ENCODE measurements around the gene REEP3.

REEP3 gene

GRCh38 chr10:63603709-63604445 lies 82.7 kb downstream of the REEP3 start:
- Histone ChIP-seq H3K4me1 (ENCODE audit: control insufficient read depth, insufficient read depth, low read depth, low read length) (peaks cover 2% of the 10 kb centered on the region), H3K14ac (ENCODE audit: low read length in 2 of 2) (no peak overlapping the region), H2BK120ac (ENCODE audit: low read depth, low read length) (no peak overlapping the region), H2AK5ac (ENCODE audit: low read length, severe bottlenecking) (no peak overlapping the region), H2BK5ac (ENCODE audit: low read depth, low read length, poor library complexity, severe bottlenecking) (no peak overlapping the region), H3K36me3 (ENCODE audit: control insufficient read depth in 1 of 2, insufficient read depth in 2 of 2, low read depth in 1 of 2, low read length in 2 of 2) (peaks cover 4 to 24% of the 10 kb centered on the region in 2 experiments), H3K18ac (ENCODE audit: low read depth in 1 of 2, low read length in 2 of 2) (no peak overlapping the region), H3K79me1 (replicated peaks; ENCODE audit: low read length, poor library complexity, severe bottlenecking) (peaks cover 8% of the 10 kb centered on the region), H3K9me3 (ENCODE audit: control insufficient read depth, low read length) (no peaks in the 10 kb centered on the region), H4K8ac (ENCODE audit: low read length) (no peak overlapping the region), H3K4me2 (ENCODE audit: low read length, poor library complexity, severe bottlenecking) (no peak overlapping the region), H3K4ac (ENCODE audit: low read depth in 1 of 2, low read length in 2 of 2) (no peak overlapping the region), H2AFZ (ENCODE audit: low read depth, low read length) (no peak overlapping the region), H3K4me3 (ENCODE audit: insufficient read depth in 1 of 2, low read depth in 1 of 2, low read length in 2 of 2) (no peak overlapping the region), H2BK12ac (ENCODE audit: low read length in 2 of 2) (no peak overlapping the region), H2BK15ac (ENCODE audit: low read depth, poor library complexity, severe bottlenecking) (no peak overlapping the region), H4K91ac (ENCODE audit: low read length) (no peak overlapping the region), H3K23ac (ENCODE audit: low read length in 2 of 2) (no peak overlapping the region), H3K27me3 (ENCODE audit: control insufficient read depth in 1 of 2, insufficient read depth in 1 of 2, low read length in 2 of 2) (no peaks in the 10 kb centered on the region), H3K9ac (ENCODE audit: low read length) (no peak overlapping the region), H3K27ac (ENCODE audit: low read length, poor library complexity, severe bottlenecking) (no peak overlapping the region)
- peak; percentile 83 for DNase-seq
- WGBS, result 30% methylated on average over 5 of the region's 7 CpGs

GRCh38 chr10:63605197-63605967 lies 84.2 kb downstream of the REEP3 start:
- Histone ChIP-seq H3K27ac (ENCODE audit: low read length, poor library complexity, severe bottlenecking) (no peak overlapping the region), H3K9ac (ENCODE audit: low read length) (no peak overlapping the region), H3K36me3 (ENCODE audit: control insufficient read depth in 1 of 2, insufficient read depth in 2 of 2, low read depth in 1 of 2, low read length in 2 of 2) (peaks cover 4 to 14% of the 10 kb centered on the region in 2 experiments), H3K4me3 (ENCODE audit: insufficient read depth in 1 of 2, low read depth in 1 of 2, low read length in 2 of 2) (no peak overlapping the region), H3K27me3 (ENCODE audit: control insufficient read depth in 1 of 2, insufficient read depth in 1 of 2, low read length in 2 of 2) (no peaks in the 10 kb centered on the region), H3K4ac (ENCODE audit: low read depth in 1 of 2, low read length in 2 of 2) (no peak overlapping the region), H2AK5ac (ENCODE audit: low read length, severe bottlenecking) (peak overlapping the region; percentile 72), H2BK15ac (ENCODE audit: low read depth, poor library complexity, severe bottlenecking) (no peak overlapping the region), H4K91ac (ENCODE audit: low read length) (no peak overlapping the region), H2BK120ac (ENCODE audit: low read depth, low read length) (no peak overlapping the region), H3K14ac (ENCODE audit: low read length in 2 of 2) (no peak overlapping the region), H2BK12ac (ENCODE audit: low read length in 2 of 2) (no peak overlapping the region), H3K79me1 (replicated peaks; ENCODE audit: low read length, poor library complexity, severe bottlenecking) (peaks cover 9% of the 10 kb centered on the region), H3K9me3 (ENCODE audit: control insufficient read depth, low read length) (no peaks in the 10 kb centered on the region), H3K4me1 (ENCODE audit: control insufficient read depth, insufficient read depth, low read depth, low read length) (peaks cover 2% of the 10 kb centered on the region), H3K4me2 (ENCODE audit: low read length, poor library complexity, severe bottlenecking) (no peak overlapping the region), H2AFZ (ENCODE audit: low read depth, low read length) (no peak overlapping the region), H4K8ac (ENCODE audit: low read length) (no peak overlapping the region), H2BK5ac (ENCODE audit: low read depth, low read length, poor library complexity, severe bottlenecking) (no peak overlapping the region), H3K18ac (ENCODE audit: low read depth in 1 of 2, low read length in 2 of 2) (peak overlapping the region in 1 of 2 experiments; percentile 48), H3K23ac (ENCODE audit: low read length in 2 of 2) (no peak overlapping the region)
- WGBS, result 16% methylated on average over 1 of the region's 3 CpGs
- DNase-seq, result peak; percentile 12

- Histone ChIP-seq H3K79me1 (replicated peaks; ENCODE audit: low read length, poor library complexity, severe bottlenecking) (peaks cover 9% of the 10 kb centered on the region), H3K4me3 (ENCODE audit: insufficient read depth in 1 of 2, low read depth in 1 of 2, low read length in 2 of 2) (no peak overlapping the region), H3K4me2 (ENCODE audit: low read length, poor library complexity, severe bottlenecking) (no peak overlapping the region), H3K9me3 (ENCODE audit: control insufficient read depth, low read length) (no peaks in the 10 kb centered on the region), H3K36me3 (ENCODE audit: control insufficient read depth in 1 of 2, insufficient read depth in 2 of 2, low read depth in 1 of 2, low read length in 2 of 2) (peaks cover 9% of the 10 kb centered on the region in 2 experiments), H2BK12ac (ENCODE audit: low read length in 2 of 2) (no peak overlapping the region), H2BK120ac (ENCODE audit: low read depth, low read length) (no peak overlapping the region), H2BK5ac (ENCODE audit: low read depth, low read length, poor library complexity, severe bottlenecking) (no peak overlapping the region), H3K9ac (ENCODE audit: low read length) (no peak overlapping the region), H4K8ac (ENCODE audit: low read length) (no peak overlapping the region), H3K4ac (ENCODE audit: low read depth in 1 of 2, low read length in 2 of 2) (no peak overlapping the region), H2AK5ac (ENCODE audit: low read length, severe bottlenecking) (no peak overlapping the region), H3K27me3 (ENCODE audit: control insufficient read depth in 1 of 2, insufficient read depth in 1 of 2, low read length in 2 of 2) (no peaks in the 10 kb centered on the region), H3K27ac (ENCODE audit: low read length, poor library complexity, severe bottlenecking) (no peak overlapping the region), H3K23ac (ENCODE audit: low read length in 2 of 2) (no peak overlapping the region), H2AFZ (ENCODE audit: low read depth, low read length) (no peak overlapping the region), H4K91ac (ENCODE audit: low read length) (no peak overlapping the region), H3K18ac (ENCODE audit: low read depth in 1 of 2, low read length in 2 of 2) (no peak overlapping the region), H3K4me1 (ENCODE audit: control insufficient read depth, insufficient read depth, low read depth, low read length) (peaks cover 2% of the 10 kb centered on the region), H3K14ac (ENCODE audit: low read length in 2 of 2) (no peak overlapping the region), H2BK15ac (ENCODE audit: low read depth, poor library complexity, severe bottlenecking) (no peak overlapping the region)
- WGBS, result no CpG with 5 or more reads among the region's 1 CpG
- DNase-seq, result no peak
Measured at GRCh38 chr10:63608511-63608910, 87.3 kb downstream of the REEP3 start.

- no peak overlapping the region for H3K14ac ChIP-seq (ENCODE audit: low read length in 2 of 2)
- no peak overlapping the region for H3K4me3 ChIP-seq (ENCODE audit: insufficient read depth in 1 of 2, low read depth in 1 of 2, low read length in 2 of 2)
- H2BK12ac ChIP-seq (ENCODE audit: low read length in 2 of 2), result no peak overlapping the region
- no peaks in the 10 kb centered on the region for H3K9me3 ChIP-seq (ENCODE audit: control insufficient read depth, low read length)
- no peak overlapping the region for H3K23ac ChIP-seq (ENCODE audit: low read length in 2 of 2)
- H3K18ac ChIP-seq (ENCODE audit: low read depth in 1 of 2, low read length in 2 of 2), result no peak overlapping the region
- H3K9ac ChIP-seq (ENCODE audit: low read length), result peak overlapping the region; percentile 65
- peak; percentile 33 for DNase-seq
- H4K91ac ChIP-seq (ENCODE audit: low read length), result no peak overlapping the region
- H2BK120ac ChIP-seq (ENCODE audit: low read depth, low read length), result no peak overlapping the region
- no peak overlapping the region for H3K27ac ChIP-seq (ENCODE audit: low read length, poor library complexity, severe bottlenecking)
- no peak overlapping the region for H2AFZ ChIP-seq (ENCODE audit: low read depth, low read length)
- no peak overlapping the region for H3K4me2 ChIP-seq (ENCODE audit: low read length, poor library complexity, severe bottlenecking)
- H3K4me1 ChIP-seq (ENCODE audit: control insufficient read depth, insufficient read depth, low read depth, low read length), result no peaks in the 10 kb centered on the region
- peaks cover 9 to 10% of the 10 kb centered on the region in 2 experiments for H3K36me3 ChIP-seq (ENCODE audit: control insufficient read depth in 1 of 2, insufficient read depth in 2 of 2, low read depth in 1 of 2, low read length in 2 of 2)
- peaks cover 9% of the 10 kb centered on the region for H3K79me1 ChIP-seq (replicated peaks; ENCODE audit: low read length, poor library complexity, severe bottlenecking)
- H2AK5ac ChIP-seq (ENCODE audit: low read length, severe bottlenecking), result no peak overlapping the region
- no peak overlapping the region for H3K4ac ChIP-seq (ENCODE audit: low read depth in 1 of 2, low read length in 2 of 2)
- no peaks in the 10 kb centered on the region for H3K27me3 ChIP-seq (ENCODE audit: control insufficient read depth in 1 of 2, insufficient read depth in 1 of 2, low read length in 2 of 2)
- no CpG with 5 or more reads among the region's 2 CpGs for WGBS
- H2BK5ac ChIP-seq (ENCODE audit: low read depth, low read length, poor library complexity, severe bottlenecking), result no peak overlapping the region
- no peak overlapping the region for H2BK15ac ChIP-seq (ENCODE audit: low read depth, poor library complexity, severe bottlenecking)
- H4K8ac ChIP-seq (ENCODE audit: low read length), result no peak overlapping the region
Measured at GRCh38 chr10:63611078-63611477, 89.9 kb downstream of the REEP3 start.

Data from mesenchymal stem cell (in vitro differentiated cells and primary cell).